NB4 (cell line): ENCODE data around the gene YLPM1.

Experiments
- DNase-seq: peaks from one replicate; pipeline ENCODE4 v3.0.0; 2010; ENCODE audit warnings: low read depth
- H3K4me3 ChIP-seq: one replicate; pipeline ENCODE4 v1.5.1; 2011; ENCODE audit warnings: mild to moderate bottlenecking, low read depth, low read length, moderate library complexity
- MYC ChIP-seq: IDR thresholded peaks from 2 replicates; pipeline ENCODE4 v1.6.1; 2011; ENCODE audit warnings: low read depth, low read length
- POLR2A ChIP-seq: IDR thresholded peaks from 2 replicates; pipeline ENCODE4 v1.6.1; 2011; ENCODE audit warnings: mild to moderate bottlenecking; ENCODE audit not compliant: insufficient read length; ENCODE audit errors: extremely low read depth
- TF ChIP-seq, protein P1 (sequence below): IDR thresholded peaks from 2 replicates; pipeline ENCODE4 v1.6.1; 2011; ENCODE audit warnings: low read depth, low read length
- TF ChIP-seq, protein P2 (sequence below): IDR thresholded peaks from one replicate; pipeline ENCODE4 v1.5.1; 2012; ENCODE audit warnings: low read depth, low read length

The YLPM1 gene

DNA sequence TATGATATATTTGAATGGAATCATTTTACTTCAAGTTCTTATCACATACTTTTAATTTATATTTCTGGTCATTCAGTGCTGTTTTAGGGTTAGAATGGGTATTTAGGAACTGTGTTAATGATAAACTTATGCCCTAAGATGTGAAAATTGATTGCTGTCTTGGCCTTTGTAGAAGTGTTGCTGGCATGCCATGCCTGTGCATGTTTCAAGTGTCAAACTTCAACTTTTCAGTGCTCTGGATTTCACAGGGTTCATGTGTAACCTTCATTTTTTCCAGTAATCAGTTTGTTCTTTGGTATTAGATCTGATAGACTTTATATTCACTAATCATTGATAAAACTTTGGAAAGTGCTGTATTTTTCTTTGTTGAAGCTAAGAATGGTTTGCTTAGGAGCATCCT is 36.6 kb downstream of the YLPM1 start:
- TF ChIP-seq MYC (no peak), POLR2A (no peak)
- TF ChIP-seq, protein P1, sequence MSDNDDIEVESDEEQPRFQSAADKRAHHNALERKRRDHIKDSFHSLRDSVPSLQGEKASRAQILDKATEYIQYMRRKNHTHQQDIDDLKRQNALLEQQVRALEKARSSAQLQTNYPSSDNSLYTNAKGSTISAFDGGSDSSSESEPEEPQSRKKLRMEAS = no peak
- TF ChIP-seq, protein P2, sequence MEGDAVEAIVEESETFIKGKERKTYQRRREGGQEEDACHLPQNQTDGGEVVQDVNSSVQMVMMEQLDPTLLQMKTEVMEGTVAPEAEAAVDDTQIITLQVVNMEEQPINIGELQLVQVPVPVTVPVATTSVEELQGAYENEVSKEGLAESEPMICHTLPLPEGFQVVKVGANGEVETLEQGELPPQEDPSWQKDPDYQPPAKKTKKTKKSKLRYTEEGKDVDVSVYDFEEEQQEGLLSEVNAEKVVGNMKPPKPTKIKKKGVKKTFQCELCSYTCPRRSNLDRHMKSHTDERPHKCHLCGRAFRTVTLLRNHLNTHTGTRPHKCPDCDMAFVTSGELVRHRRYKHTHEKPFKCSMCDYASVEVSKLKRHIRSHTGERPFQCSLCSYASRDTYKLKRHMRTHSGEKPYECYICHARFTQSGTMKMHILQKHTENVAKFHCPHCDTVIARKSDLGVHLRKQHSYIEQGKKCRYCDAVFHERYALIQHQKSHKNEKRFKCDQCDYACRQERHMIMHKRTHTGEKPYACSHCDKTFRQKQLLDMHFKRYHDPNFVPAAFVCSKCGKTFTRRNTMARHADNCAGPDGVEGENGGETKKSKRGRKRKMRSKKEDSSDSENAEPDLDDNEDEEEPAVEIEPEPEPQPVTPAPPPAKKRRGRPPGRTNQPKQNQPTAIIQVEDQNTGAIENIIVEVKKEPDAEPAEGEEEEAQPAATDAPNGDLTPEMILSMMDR = no peak
- DNase-seq = no peak

DNA sequence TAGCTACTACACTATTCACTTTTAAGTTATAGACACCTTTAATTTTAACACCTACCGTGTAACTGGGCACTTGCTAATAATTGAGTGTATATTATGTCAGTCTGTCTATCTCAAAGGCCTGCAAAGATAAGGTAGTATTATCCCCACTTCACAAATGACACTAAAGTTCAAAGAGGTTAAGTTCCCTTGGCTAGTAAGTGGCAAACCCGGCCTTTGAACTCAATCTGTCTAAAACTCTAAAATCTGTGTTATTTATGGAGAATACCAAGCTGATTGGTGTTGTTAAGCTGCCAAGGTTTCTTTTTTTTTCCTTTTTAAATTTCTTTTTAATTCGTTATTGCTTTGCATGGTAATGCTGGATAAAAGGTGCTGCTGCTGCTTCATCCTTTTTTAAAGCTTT is 37.7 kb downstream of the YLPM1 start:
- no peak for TF ChIP-seq POLR2A
- TF ChIP-seq, protein P1 = no peak
- TF ChIP-seq, protein P2 = no peak
- no peak for TF ChIP-seq MYC
- no peak overlapping the region for H3K4me3 ChIP-seq
- DNase-seq = no peak

More for the DNA sequence above, 36.6 kb downstream of the YLPM1 start:
- H3K4me3 ChIP-seq = no peak overlapping the region

DNA sequence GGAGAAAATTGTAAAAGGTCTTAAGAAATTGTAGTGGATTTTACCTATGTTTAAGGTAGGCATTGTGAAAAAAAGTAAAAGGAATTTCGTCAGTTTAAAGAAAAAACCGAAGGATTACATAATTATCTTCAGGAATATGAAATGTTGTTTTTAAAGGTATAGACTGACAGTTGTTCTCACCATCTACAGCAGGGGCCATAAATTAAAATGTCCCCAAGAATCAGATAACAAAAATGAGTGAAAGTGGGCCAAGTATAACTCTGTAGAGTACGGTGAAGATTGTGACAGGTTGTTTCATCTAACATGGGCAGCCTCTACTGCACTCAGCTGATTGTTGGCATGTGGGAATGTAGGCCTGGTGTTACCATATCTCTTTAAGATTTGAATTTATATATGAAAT is 38.3 kb downstream of the YLPM1 start:
- no peak for DNase-seq
- TF ChIP-seq, protein P1 = no peak
- TF ChIP-seq MYC (no peak), POLR2A (no peak)
- TF ChIP-seq, protein P2 = no peak
- H3K4me3 ChIP-seq = no peak overlapping the region

DNA sequence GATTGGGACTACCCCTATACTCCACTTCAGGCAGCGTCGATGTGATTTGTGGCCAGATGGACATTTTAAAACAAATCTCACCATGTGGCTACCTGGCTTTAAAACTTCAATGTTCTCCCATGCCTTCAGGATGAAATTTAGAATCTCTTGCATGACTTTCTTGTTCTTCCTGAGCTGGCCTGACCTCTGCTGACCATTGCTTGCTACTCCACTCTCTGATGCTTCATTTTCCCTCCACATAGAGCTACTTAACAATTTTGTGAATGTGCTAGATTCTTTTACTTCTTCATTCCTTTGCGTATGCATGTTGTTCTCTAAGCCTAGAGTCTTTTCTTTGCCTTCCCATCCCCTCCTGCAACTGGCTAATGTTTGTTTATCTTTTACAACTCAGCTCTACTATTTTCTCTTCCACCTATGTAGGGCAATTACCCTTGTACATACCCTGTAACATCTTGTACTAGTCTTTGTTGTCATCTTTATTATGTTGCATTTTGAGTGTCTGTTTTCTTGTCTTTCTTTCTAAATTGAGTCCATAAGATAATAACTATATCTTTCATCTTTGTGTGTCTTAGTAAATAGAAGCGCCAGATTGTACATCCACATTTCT is 41.2 kb downstream of the YLPM1 start:
- H3K4me3 ChIP-seq = no peak overlapping the region
- peak; percentile 53 for DNase-seq
- TF ChIP-seq, protein P2 = peak; percentile 39
- no peak for TF ChIP-seq POLR2A
- TF ChIP-seq, protein P1 = 0 out of 2 replicates have a peak, but pooled peaks have one; percentile 17

DNA sequence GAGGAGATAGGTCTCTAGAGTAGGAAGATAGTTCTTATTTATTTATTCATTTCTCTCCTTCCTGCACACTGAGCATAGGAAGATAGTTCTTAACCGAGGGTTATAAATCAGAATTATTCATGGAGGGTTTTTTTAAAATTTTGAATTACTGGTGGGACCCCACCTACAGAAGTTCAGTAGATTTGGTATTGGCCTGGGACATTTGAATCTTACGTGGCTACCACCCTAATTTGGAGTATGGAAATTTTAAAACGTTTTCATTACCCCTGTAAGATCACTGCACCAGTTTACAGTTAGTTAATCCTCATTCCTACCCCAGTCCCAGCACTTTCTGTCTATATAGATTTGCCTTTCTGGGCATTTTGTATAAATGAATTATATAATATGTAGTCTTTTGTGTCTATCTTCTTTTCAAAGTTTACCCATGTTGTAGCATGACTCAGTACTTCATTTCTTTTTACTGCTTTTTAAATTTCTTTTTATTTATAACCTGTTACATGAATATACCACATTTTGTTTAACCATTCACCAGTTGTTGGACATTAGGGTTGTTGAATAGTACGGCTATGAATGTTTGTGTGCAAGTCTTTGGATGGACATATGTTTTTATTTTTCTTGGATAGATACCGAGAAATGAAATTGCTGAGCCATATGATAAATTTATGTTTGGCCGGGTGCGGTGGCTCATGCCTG is 44.9 kb downstream of the YLPM1 start:
- DNase-seq = no peak
- TF ChIP-seq MYC (no peak), POLR2A (no peak)
- TF ChIP-seq, protein P1 = no peak
- TF ChIP-seq, protein P2 = no peak
- H3K4me3 ChIP-seq = no peak overlapping the region
